T-helper 2 cell treated with Interferon-gamma antibody and Interleukin-4, amounts not matched to agents 100 ng/mL and 5 ng/mL, for 36 hours (primary cell): ENCODE data around the gene EOLA2. TPM values are rescaled to one million over a fixed set of nuclear protein-coding genes. Genes with fewer than 3 reads are reported as not detected.

ENCODE experiments used
- total RNA-seq: library from RNA; stranded (reverse); gene quantifications from 2 replicates; pipeline ENCODE4 v1.2.3, GENCODE V29; 2022

Gene EOLA2
- total RNA-seq, 1 donor from 2014 or later, result 51.7 TPM

Other genes with a start within 250 kb of the EOLA2 start
- not detected in 2 replicates for gene MAGEA11, start 226.4 kb downstream of the EOLA2 start, total RNA-seq
- 0.84 and 1.3 TPM in 2 replicates for gene HSFX1, start 164.4 kb downstream of the EOLA2 start, total RNA-seq
- gene MAGEA9, start 156.6 kb downstream of the EOLA2 start, total RNA-seq, result not detected in 2 replicates
- gene MAGEA8, start 57.3 kb downstream of the EOLA2 start, total RNA-seq, result not detected in 2 replicates
- 0.20 TPM in 1 of 2 replicates, not detected in the other for gene HSFX4, start 8.9 kb downstream of the EOLA2 start, total RNA-seq